Lower leg skin (tissue), 3 donors: ENCODE results near the gene FBXO47.

ENCODE experiments used
- CTCF ChIP-seq, 3 donors: fragments of 450-650 bp; IDR thresholded peaks; one replicate each; pipeline ENCODE4 v1.5.1; 2016; ENCODE audit warnings: antibody characterized with exemption in 3 of 3, mild to moderate bottlenecking in 3 of 3, moderate library complexity in 2 of 3
- POLR2A ChIP-seq, 2 donors: fragments of 450-650 bp; IDR thresholded peaks; one replicate each; pipeline ENCODE4 v1.6.1; 2016 to 2017; ENCODE audit warnings: antibody characterized with exemption in 2 of 2, mild to moderate bottlenecking in 1 of 2, moderate library complexity in 1 of 2

GRCh38 chr17:38959508-38959907 is 7.7 kb downstream of the FBXO47 start:
- TF ChIP-seq POLR2A (IDR thresholded peaks at IDR 0.05) = no peak
- no peak for TF ChIP-seq CTCF (IDR thresholded peaks at IDR 0.05)
